GM21381 (cell line): Measurements from ENCODE around the gene NPLOC4.

Experiments used
- ATAC-seq: cut with Tn5 transposase; IDR thresholded peaks from one replicate; pipeline ENCODE4 v1.9.1; 2021; ENCODE audit warnings: mild to moderate bottlenecking, moderate library complexity; ENCODE audit not compliant: unreplicated experiment

Gene NPLOC4

GRCh38 chr17:81520021-81520901 lies 116.7 kb downstream of the NPLOC4 start:
- no peak for ATAC-seq

- ATAC-seq = no peak
Measured at GRCh38 chr17:81519284-81520020, 117.5 kb downstream of the NPLOC4 start.

- ATAC-seq = no peak
Measured at GRCh38 chr17:81518785-81519283, 118.1 kb downstream of the NPLOC4 start.

- no peak for ATAC-seq
Measured at GRCh38 chr17:81518113-81518784, 118.7 kb downstream of the NPLOC4 start.

GRCh38 chr17:81517339-81518112 lies 119.4 kb downstream of the NPLOC4 start:
- ATAC-seq = peak; percentile 21

- ATAC-seq = no peak
Measured at GRCh38 chr17:81517009-81517338, 119.9 kb downstream of the NPLOC4 start.

GRCh38 chr17:81516439-81516838 lies 120.5 kb downstream of the NPLOC4 start:
- ATAC-seq = no peak

- ATAC-seq = no peak
Measured at GRCh38 chr17:81515530-81516041, 121.3 kb downstream of the NPLOC4 start.

- peak; percentile 21 for ATAC-seq
Measured at GRCh38 chr17:81514739-81515529, 122.0 kb downstream of the NPLOC4 start.

GRCh38 chr17:81514489-81514738 lies 122.5 kb downstream of the NPLOC4 start:
- no peak for ATAC-seq

- no peak for ATAC-seq
Measured at GRCh38 chr17:81513753-81514488, 123.0 kb downstream of the NPLOC4 start.

- ATAC-seq = peak; percentile 1
Measured at GRCh38 chr17:81513372-81513752, 123.5 kb downstream of the NPLOC4 start.

GRCh38 chr17:81512562-81513371 lies 124.1 kb downstream of the NPLOC4 start, which contains the start of gene ACTG1:
ACTG1 (minus strand) TSS chr17:81512799; CDS start chr17:81512354, 445 bp downstream.
- peak; percentile 37 for ATAC-seq

- peak; percentile 4 for ATAC-seq
Measured at GRCh38 chr17:81511804-81512561, 124.9 kb downstream of the NPLOC4 start.

- ATAC-seq = no peak
Measured at GRCh38 chr17:81511554-81511803, 125.4 kb downstream of the NPLOC4 start.

GRCh38 chr17:81510785-81511553 lies 125.9 kb downstream of the NPLOC4 start:
- no peak for ATAC-seq
